NCI-H524 (cell line): ENCODE data around the gene MUCL3.
"Not testable (repeated sequence)": the region's sequence is repeated elsewhere in the genome, so short reads cannot be mapped to it uniquely, and the experiment has no call there.

Experiments
- DNase-seq, 2 experiments: peaks; one replicate each; lab custom pipeline; 2025; lab: John Stamatoyannopoulos, UW

Gene MUCL3

GRCh38 chr6:30979690-30980089, 38.9 kb downstream of the MUCL3 start:
- no peak for DNase-seq

- no peak for DNase-seq
Observed at GRCh38 chr6:30981942-30982772, 41.4 kb downstream of the MUCL3 start.

GRCh38 chr6:30983439-30983838, 42.7 kb downstream of the MUCL3 start, which contains the start of gene MUC21:
MUC21 (plus strand) TSS chr6:30983718; CDS start chr6:30983959, 241 bp downstream.
- DNase-seq = no peak

GRCh38 chr6:30985490-30985889, 44.7 kb downstream of the MUCL3 start:
- no peak for DNase-seq

- no peak for DNase-seq
Observed at GRCh38 chr6:30987304-30987703, 46.5 kb downstream of the MUCL3 start.

GRCh38 chr6:30988209-30988825, 47.5 kb downstream of the MUCL3 start:
- no peak for DNase-seq

GRCh38 chr6:30990422-30991086, 49.8 kb downstream of the MUCL3 start:
- no peak for DNase-seq

GRCh38 chr6:30991891-30992290, 51.1 kb downstream of the MUCL3 start:
- DNase-seq = no peak

- DNase-seq = no peak
Observed at GRCh38 chr6:30997301-30997700, 56.5 kb downstream of the MUCL3 start.

- no peak for DNase-seq
Observed at GRCh38 chr6:30998785-30999184, 58.0 kb downstream of the MUCL3 start.

GRCh38 chr6:31000067-31000860, 59.5 kb downstream of the MUCL3 start:
- not testable (repeated sequence) for DNase-seq

GRCh38 chr6:31001281-31001888, 60.6 kb downstream of the MUCL3 start:
- no peak for DNase-seq

- DNase-seq = no peak
Observed at GRCh38 chr6:31002471-31002870, 61.7 kb downstream of the MUCL3 start.
